IMR-90 (cell line): ENCODE data around the gene SLBP. TPM values are rescaled to one million over a fixed set of nuclear protein-coding genes. Genes with fewer than 3 reads are reported as not detected.

Experiments used
- ATAC-seq: fragments of 200-7000 bp; cut with Tn5 transposase; 2 replicates; pipeline ENCODE4 v1.9.1; 2020; ENCODE audit warnings: low read depth, mild to moderate bottlenecking, moderate library complexity
- BruUV-seq: library from RNA; stranded (reverse); fragments of 400-500 nt; replicated peaks from 2 replicates; lab custom pipeline; 2021; lab: Mats Ljungman, UMichigan
- CTCF ChIA-PET: fragments of 300-600 bp; formaldehyde crosslinking; extraction: SDS; loops from one replicate; lab custom pipeline; 2021; ENCODE audit warnings: antibody characterized with exemption; lab: Yijun Ruan, JAX
- POLR2A ChIA-PET: fragments of 300-600 bp; sonication (Branson Sonifier 250); formaldehyde crosslinking; loops from one replicate; lab custom pipeline; 2022; ENCODE audit warnings: antibody characterized with exemption; ENCODE audit not compliant: unreplicated experiment; lab: Charles Lee
- DNase-seq: peaks from one replicate; pipeline ENCODE4 v3.0.0; 2013
- H2AFZ ChIP-seq: replicated peaks from 2 replicates; pipeline ENCODE3; 2013; ENCODE audit warnings: low read length, mild to moderate bottlenecking; ENCODE audit not compliant: poor library complexity
- H2AK5ac ChIP-seq: 2 replicates; pipeline ENCODE4 v1.6.1; 2013; ENCODE audit warnings: low read depth, low read length, inconsistent platforms
- H2AK9ac ChIP-seq: replicated peaks from 2 replicates; pipeline ENCODE3; 2013; ENCODE audit warnings: mild to moderate bottlenecking, low read depth, low read length, moderate library complexity; ENCODE audit not compliant: poor library complexity
- H2BK120ac ChIP-seq: 2 replicates; pipeline ENCODE4 v1.6.1; 2013; ENCODE audit warnings: low read depth, low read length, inconsistent platforms
- H2BK15ac ChIP-seq: 3 replicates; pipeline ENCODE4 v1.6.1; 2013; ENCODE audit warnings: low read depth, low read length, inconsistent platforms
- H2BK20ac ChIP-seq: 2 replicates; pipeline ENCODE4 v1.6.1; 2013; ENCODE audit warnings: low read depth, mild to moderate bottlenecking, inconsistent platforms, low read length, moderate library complexity
- H2BK5ac ChIP-seq: 2 replicates; pipeline ENCODE4 v1.6.1; 2013; ENCODE audit warnings: mild to moderate bottlenecking, low read depth, low read length, inconsistent platforms; ENCODE audit not compliant: poor library complexity, severe bottlenecking
- H3K14ac ChIP-seq: replicated peaks from 2 replicates; pipeline ENCODE4 v1.6.1; 2013; ENCODE audit warnings: low read depth, low read length, inconsistent platforms
- H3K18ac ChIP-seq: 2 replicates; pipeline ENCODE4 v1.6.1; 2013; ENCODE audit warnings: low read depth, low read length, control low read depth
- H3K23ac ChIP-seq: 2 replicates; pipeline ENCODE4 v1.6.1; 2013; ENCODE audit warnings: low read depth, low read length, inconsistent platforms
- H3K27ac ChIP-seq: 2 replicates; pipeline ENCODE4 v1.5.1; 2013; ENCODE audit warnings: mild to moderate bottlenecking, control low read depth, low read length; ENCODE audit not compliant: insufficient read depth
- H3K27me3 ChIP-seq: 2 replicates; pipeline ENCODE4 v1.6.1; 2013; ENCODE audit warnings: low read length; ENCODE audit not compliant: control insufficient read depth, insufficient read depth
- H3K36me3 ChIP-seq: 2 replicates; pipeline ENCODE4 v1.6.1; 2013; ENCODE audit warnings: low read length, mixed read lengths; ENCODE audit not compliant: control insufficient read depth, insufficient read depth
- H3K4ac ChIP-seq: 2 replicates; pipeline ENCODE4 v1.6.1; 2013; ENCODE audit warnings: low read depth, low read length, inconsistent platforms
- H3K4me1 ChIP-seq: 2 replicates; pipeline ENCODE4 v1.6.1; 2013; ENCODE audit warnings: low read length, mixed read lengths; ENCODE audit not compliant: control insufficient read depth, insufficient read depth
- H3K4me2 ChIP-seq: 2 replicates; pipeline ENCODE4 v1.6.1; 2013; ENCODE audit warnings: low read depth, mild to moderate bottlenecking, control low read depth, low read length, moderate library complexity
- H3K4me3 ChIP-seq: 2 replicates; pipeline ENCODE4 v1.5.1; 2013; ENCODE audit warnings: low read depth, mild to moderate bottlenecking, control low read depth, low read length, moderate library complexity; ENCODE audit not compliant: insufficient read depth
- H3K56ac ChIP-seq: 2 replicates; pipeline ENCODE4 v1.6.1; 2013; ENCODE audit warnings: low read length, inconsistent platforms; ENCODE audit not compliant: insufficient read depth; ENCODE audit errors: extremely low read depth
- H3K79me1 ChIP-seq, 2 experiments: 2 replicates each; pipeline ENCODE4 v1.6.1; 2013; ENCODE audit warnings: low read length in 2 of 2, inconsistent platforms in 1 of 2, low read depth in 1 of 2
- H3K9ac ChIP-seq: 2 replicates; pipeline ENCODE4 v1.6.1; 2013; ENCODE audit warnings: low read depth, low read length, control low read depth
- H3K9me1 ChIP-seq: 2 replicates; pipeline ENCODE4 v1.6.1; 2013; ENCODE audit warnings: low read length, inconsistent platforms; ENCODE audit not compliant: insufficient read depth
- H3K9me3 ChIP-seq: 2 replicates; pipeline ENCODE4 v1.6.1; 2013; ENCODE audit warnings: low read length; ENCODE audit not compliant: control insufficient read depth, insufficient read depth
- H4K20me1 ChIP-seq: 2 replicates; pipeline ENCODE4 v1.6.1; 2013; ENCODE audit warnings: low read length, inconsistent platforms; ENCODE audit not compliant: insufficient read depth
- H4K5ac ChIP-seq: 2 replicates; pipeline ENCODE4 v1.6.1; 2013; ENCODE audit warnings: mild to moderate bottlenecking, low read depth, low read length, control low read depth
- H4K8ac ChIP-seq, 2 experiments: 2 replicates each; pipeline ENCODE4 v1.6.1; 2013; ENCODE audit warnings: low read depth in 2 of 2, low read length in 2 of 2, control low read depth in 1 of 2, inconsistent platforms in 1 of 2
- H4K91ac ChIP-seq: 2 replicates; pipeline ENCODE4 v1.6.1; 2013; ENCODE audit warnings: low read depth, low read length, inconsistent platforms; ENCODE audit not compliant: insufficient read depth
- FOS ChIP-seq: fragments of 150-350 bp; IDR thresholded peaks from 2 replicates; pipeline ENCODE4 v1.6.1; 2016; ENCODE audit warnings: low read depth, low read length
- MAZ ChIP-seq: IDR thresholded peaks from 2 replicates; pipeline ENCODE4 v1.6.1; 2012; ENCODE audit warnings: low read depth, mild to moderate bottlenecking, low read length, improper control_type of control experiment, moderate library complexity, borderline replicate concordance
- MXI1 ChIP-seq: IDR thresholded peaks from 2 replicates; pipeline ENCODE4 v1.6.1; 2012; ENCODE audit warnings: low read depth, mild to moderate bottlenecking, low read length, moderate library complexity, borderline replicate concordance
- POLR2A ChIP-seq: IDR thresholded peaks from 2 replicates; pipeline ENCODE4 v1.6.1; 2012; ENCODE audit warnings: mild to moderate bottlenecking, low read depth, low read length
- RAD21 ChIP-seq: IDR thresholded peaks from 2 replicates; pipeline ENCODE4 v1.6.1; 2012; ENCODE audit warnings: low read length, improper control_type of control experiment
- RFX5 ChIP-seq: IDR thresholded peaks from 2 replicates; pipeline ENCODE4 v1.8.0; 2012; ENCODE audit warnings: low read depth, mild to moderate bottlenecking, low read length, moderate library complexity
- WGBS, 2 experiments: methylation state at CpG; one replicate each; pipeline versions ENCODE4 v1.1.5 to v1.1.7; 2013; ENCODE audit warnings: missing lambda C conversion rate in 2 of 2; ENCODE audit not compliant: insufficient read length in 1 of 2; ENCODE audit errors: extremely low coverage in 2 of 2; 5-methylcytosine and 5-hydroxymethylcytosine counted together
- dilution Hi-C: fragments of 300-500 bp; cut with HindIII; formaldehyde crosslinking; loops from one replicate; pipeline ENCODE4 v1.14.3; 2018; ENCODE audit warnings: low sequenced_read_pairs; ENCODE audit not compliant: unreplicated experiment
- in situ Hi-C: fragments of 300-500 bp; cut with MboI; formaldehyde crosslinking; loops from 3 replicates; pipeline ENCODE4 v1.14.3; 2019; ENCODE audit warnings: low sequenced_read_pairs, inconsistent platforms, mixed read lengths
- intact Hi-C: fragments of 100-400 bp; cut with micrococcal nuclease; formaldehyde crosslinking; loops from 2 replicates; pipeline ENCODE4 v1.10.0; 2022
- polyA plus RNA-seq, 3 experiments: library from polyadenylated mRNA; depleted of rRNA; stranded (reverse); fragments of >200 nt; gene quantifications; 2 replicates each; pipeline ENCODE4 v1.2.3, GENCODE V29; 2012; ENCODE audit warnings: low replicate concordance in 1 of 3
- total RNA-seq: library from RNA; depleted of rRNA; stranded (reverse); fragments of >200 nt; gene quantifications from 2 replicates; pipeline ENCODE4 v1.2.3, GENCODE V29; 2012

The SLBP gene
- total and polyA plus RNA-seq, 2 of the 4 experiments (the other 2 are of a cell fraction): 64.9 to 66.1 TPM

- H3K27ac ChIP-seq: peak within 1 kb of the TSS; percentile 88
- in situ Hi-C loops (no loop called here), intact Hi-C loops (loop anchor here (10.0 kb wide), 1 partner anchor 356 kb away; no protein-coding TSS in a partner anchor), dilution Hi-C loops (no loop called here)
- POLR2A ChIA-PET: interaction anchor here (1.1 kb wide), 1 partner anchor 28 kb away, joined by 4 read pairs; no protein-coding TSS in a partner anchor
- H2AK9ac ChIP-seq: peak within 1 kb of the TSS; percentile 96
- 0 out of 2 replicates have a peak, but pooled peaks have one; percentile 20 for TF ChIP-seq POLR2A
- TF ChIP-seq MXI1: peak; percentile 97
- no peak for TF ChIP-seq RAD21
- TF ChIP-seq FOS: 0 out of 2 replicates have a peak, but pooled peaks have one; percentile 2
- no peak for TF ChIP-seq RFX5
- peak; percentile 70; the same call in 1 of the 2 replicates for TF ChIP-seq MAZ
- BruUV-seq: no TSS peak
- peak within 1 kb of the TSS; percentile 67 for H3K56ac ChIP-seq
- H2BK5ac ChIP-seq: peak within 1 kb of the TSS; percentile 90
- peak within 1 kb of the TSS; percentile 89 for H3K14ac ChIP-seq
- H4K5ac ChIP-seq: peak within 1 kb of the TSS; percentile 93
- peak within 1 kb of the TSS; percentile 86 for H3K4me3 ChIP-seq
- H3K4me2 ChIP-seq: peak within 1 kb of the TSS; percentile 97
- H2AK5ac ChIP-seq: peak within 1 kb of the TSS; percentile 97
- H3K4me1 ChIP-seq: peaks cover 15% of the 10 kb centered on the region
- no peaks in the 10 kb centered on the region for H3K27me3 ChIP-seq
- H3K4ac ChIP-seq: peak within 1 kb of the TSS; percentile 96
- H2BK120ac ChIP-seq: peak within 1 kb of the TSS; percentile 64
- H3K23ac ChIP-seq: peak within 1 kb of the TSS; percentile 97
- H4K20me1 ChIP-seq: peaks cover 6% of the 10 kb centered on the region; the same call in 1 of the 2 replicates
- ATAC-seq: peak; percentile 87
- no peaks in the 10 kb centered on the region; the same call in 1 of the 2 replicates for H3K9me1 ChIP-seq
- H4K8ac ChIP-seq: peak within 1 kb of the TSS; percentile 77 to 96
- H3K18ac ChIP-seq: peak within 1 kb of the TSS; percentile 63; the same call in 1 of the 2 replicates
- H2BK20ac ChIP-seq: peak within 1 kb of the TSS; percentile 40; the same call in 1 of the 2 replicates
- H2BK15ac ChIP-seq: no peak within 1 kb of the TSS
- H4K91ac ChIP-seq: peak within 1 kb of the TSS; percentile 86
- 1% methylated on average over 27 of the region's 83 CpGs; no CpG with 5 or more reads in 1 of the 2 experiments for WGBS, 2 experiments
- peaks cover 14% of the 10 kb centered on the region for H3K36me3 ChIP-seq
- peak within 1 kb of the TSS; percentile 98 for H2AFZ ChIP-seq
- peak; percentile 87 for DNase-seq
- H3K79me1 ChIP-seq: peaks cover 31 to 70% of the 10 kb centered on the region in 2 experiments
- peak within 1 kb of the TSS; percentile 94 for H3K9ac ChIP-seq
- H3K9me3 ChIP-seq: no peaks in the 10 kb centered on the region
- CTCF ChIA-PET: interaction anchor here (0.6 to 2.4 kb wide), 2 partner anchors 23 to 28 kb away, joined by 4 to 13 read pairs; no protein-coding TSS in a partner anchor
Observed at GRCh38 chr4:1721003-1721665, 9.0 kb upstream of the SLBP start, which contains the start of the genes TACC3 and TMEM129. Gene TACC3 (plus strand): TSS chr4:1721521. CDS start chr4:1723422, 1,901 bp downstream. Gene TMEM129 (minus strand): TSS chr4:1721323. CDS start chr4:1720837, 486 bp downstream.
